Head of caudate nucleus (tissue), 42 donors: ENCODE measurements around the gene LRRC32.

ENCODE experiments used
- DNase-seq, 42 donors: peaks; one replicate each; pipeline versions ENCODE4 v3.0.0 to v3.0.0-alpha.2; 2020 to 2021; ENCODE audit warnings: mixed read lengths in 7 of 42
- intact Hi-C: fragments of 100-400 bp; cut with DNase I; formaldehyde crosslinking; loops from one replicate; pipeline ENCODE4 v1.15.0; 2022

Gene LRRC32

DNA sequence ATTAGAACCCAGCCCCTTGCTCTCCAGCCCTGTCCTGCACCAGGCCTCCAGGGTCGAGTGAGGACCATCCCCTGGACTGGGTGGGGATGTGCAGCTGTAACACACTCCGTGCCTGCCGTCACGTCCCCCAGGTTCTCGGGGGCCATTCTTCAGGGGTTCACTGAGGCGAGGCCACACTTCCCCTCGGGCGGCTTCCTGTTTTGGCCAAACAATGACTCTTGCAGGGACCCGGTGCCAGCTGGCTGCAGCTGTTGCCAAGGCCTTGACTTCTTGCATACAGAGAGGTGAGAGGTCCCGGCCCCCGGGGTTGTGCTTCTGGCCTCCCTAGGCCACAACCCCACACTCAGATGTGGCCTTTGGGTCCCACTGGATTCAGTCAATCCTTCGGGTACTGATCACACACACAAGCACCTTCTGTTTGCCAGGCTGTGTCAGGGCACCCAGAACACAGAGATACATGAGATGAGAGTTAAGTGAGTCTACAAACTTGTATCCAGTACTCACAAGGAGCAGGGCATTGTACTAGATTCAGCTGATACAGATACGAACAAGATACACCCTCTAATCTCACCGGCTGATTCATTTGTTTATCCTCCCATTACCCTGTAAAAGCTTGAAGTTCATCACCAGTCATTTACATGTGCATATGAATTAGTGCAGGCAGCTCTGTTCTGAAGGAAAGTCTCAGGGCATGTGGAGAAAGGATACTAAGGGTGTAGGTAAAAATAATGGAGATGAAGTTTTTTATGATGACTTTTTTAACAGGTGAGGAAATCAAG is 32.9 kb downstream of the LRRC32 start:
- intact Hi-C loops = no loop called here
- peak in 3 of 42 donors; percentile 12 to 39 (median 35) for DNase-seq

DNA sequence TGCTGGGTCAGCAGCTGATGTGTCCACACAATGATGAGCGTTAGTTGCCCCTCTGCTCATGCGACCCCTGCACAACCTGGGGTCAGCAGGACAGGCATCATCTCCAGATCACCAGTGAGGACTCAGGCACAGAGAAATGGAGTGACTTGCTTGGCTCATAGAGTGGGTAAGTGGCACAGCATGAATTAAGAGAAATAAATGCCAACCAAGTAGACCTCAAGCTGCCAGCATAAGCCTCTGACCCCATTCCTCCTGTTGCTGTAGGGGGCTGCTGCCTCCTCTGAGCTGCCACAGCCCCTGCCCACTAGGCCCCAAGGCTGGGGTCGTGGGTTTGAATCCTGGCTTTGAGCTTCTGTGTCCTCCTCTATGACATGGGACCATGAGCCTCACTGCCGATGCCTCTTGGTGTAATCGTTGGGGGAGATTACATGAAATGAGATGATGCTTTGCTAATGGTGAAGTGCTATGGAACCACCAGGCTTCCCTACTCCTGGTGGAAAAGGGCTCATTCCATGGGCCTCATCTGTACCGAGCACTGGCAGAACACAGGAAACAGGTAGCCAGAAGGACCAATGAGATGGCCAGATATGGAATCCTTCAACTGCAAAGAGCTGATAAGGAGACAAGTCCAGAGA is 33.6 kb downstream of the LRRC32 start:
- peak in 2 of 42 donors; percentile 9 for DNase-seq
- intact Hi-C loops = no loop called here

DNA sequence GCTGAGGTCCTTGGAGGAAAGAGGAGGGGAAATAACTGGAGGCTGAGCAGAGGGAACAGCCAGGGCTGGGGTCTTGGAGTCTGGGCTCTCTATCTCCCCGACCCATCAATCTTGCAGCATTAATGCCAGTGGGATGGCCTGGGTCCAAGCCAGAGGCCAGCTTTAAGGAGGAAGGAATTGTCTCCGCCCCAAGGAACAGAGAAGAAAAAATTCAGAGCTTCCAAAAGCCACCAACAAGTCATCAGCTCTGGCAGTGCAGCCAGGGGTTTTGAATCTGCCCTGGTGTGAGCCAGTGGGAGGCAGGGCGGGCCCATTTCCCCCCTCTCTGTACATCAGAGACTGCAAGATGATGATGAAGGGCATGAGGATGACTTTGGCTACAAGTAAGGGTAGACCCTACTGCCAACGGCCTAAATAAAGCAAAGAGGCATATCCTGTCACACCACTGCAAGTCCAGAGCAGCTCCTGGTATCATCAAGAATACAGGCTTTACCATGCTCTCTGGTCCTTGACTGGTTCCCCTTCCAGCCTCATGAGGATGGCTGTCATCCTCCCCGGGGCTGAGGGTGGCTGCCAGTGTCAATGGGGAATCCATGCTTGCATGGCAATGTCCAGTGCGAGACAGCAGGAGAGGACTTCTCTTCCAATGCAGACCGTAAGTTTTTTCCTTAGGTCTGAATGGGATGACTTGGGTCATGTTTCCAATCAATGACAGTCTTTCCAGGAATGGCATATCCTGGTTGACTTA is 34.4 kb downstream of the LRRC32 start:
- intact Hi-C loops = no loop called here
- DNase-seq = peak in 3 of 42 donors; percentile 3 to 16 (median 4)

DNA sequence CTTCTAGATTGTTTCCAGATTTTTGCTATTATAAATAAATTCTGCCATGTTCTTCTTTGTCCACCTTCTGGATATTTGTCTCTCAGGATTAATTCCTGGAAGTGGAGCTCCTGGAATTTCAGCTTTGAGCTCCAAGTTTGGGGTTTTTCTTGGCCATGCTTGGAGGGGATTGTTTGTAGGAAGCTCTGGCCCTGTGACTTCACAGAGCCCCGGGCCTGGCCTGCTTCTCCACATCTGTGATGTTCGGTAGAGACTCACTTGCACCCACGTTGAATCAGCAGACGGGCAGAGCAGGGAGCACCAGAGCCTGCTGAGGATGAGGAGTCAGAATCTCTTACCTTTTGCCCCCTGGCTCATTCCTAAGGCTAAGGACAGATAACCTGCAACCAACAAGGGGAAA is 35.7 kb downstream of the LRRC32 start:
- intact Hi-C loops = no loop called here
- peak in 2 of 42 donors; percentile 12 to 18 for DNase-seq

DNA sequence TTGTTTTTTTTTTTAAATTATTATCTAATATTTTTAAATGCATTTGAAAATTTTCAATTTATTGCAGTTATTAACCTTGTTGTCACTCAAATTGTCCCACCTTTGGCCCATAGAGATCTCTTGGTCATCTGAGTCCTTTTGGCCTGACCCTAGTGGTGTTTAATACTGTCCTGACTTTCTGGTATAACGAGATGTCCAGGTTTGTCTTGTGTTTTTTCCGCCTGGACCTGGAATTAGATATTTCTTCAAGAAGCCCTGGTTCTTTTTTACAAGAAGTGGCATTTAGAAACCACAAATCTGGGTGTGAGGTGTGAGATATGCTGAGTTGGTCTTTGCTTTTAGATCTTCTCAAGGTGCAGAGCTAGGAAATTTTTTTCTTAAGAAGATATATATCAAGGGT is 38.1 kb downstream of the LRRC32 start:
- intact Hi-C loops = no loop called here
- no peak for DNase-seq

DNA sequence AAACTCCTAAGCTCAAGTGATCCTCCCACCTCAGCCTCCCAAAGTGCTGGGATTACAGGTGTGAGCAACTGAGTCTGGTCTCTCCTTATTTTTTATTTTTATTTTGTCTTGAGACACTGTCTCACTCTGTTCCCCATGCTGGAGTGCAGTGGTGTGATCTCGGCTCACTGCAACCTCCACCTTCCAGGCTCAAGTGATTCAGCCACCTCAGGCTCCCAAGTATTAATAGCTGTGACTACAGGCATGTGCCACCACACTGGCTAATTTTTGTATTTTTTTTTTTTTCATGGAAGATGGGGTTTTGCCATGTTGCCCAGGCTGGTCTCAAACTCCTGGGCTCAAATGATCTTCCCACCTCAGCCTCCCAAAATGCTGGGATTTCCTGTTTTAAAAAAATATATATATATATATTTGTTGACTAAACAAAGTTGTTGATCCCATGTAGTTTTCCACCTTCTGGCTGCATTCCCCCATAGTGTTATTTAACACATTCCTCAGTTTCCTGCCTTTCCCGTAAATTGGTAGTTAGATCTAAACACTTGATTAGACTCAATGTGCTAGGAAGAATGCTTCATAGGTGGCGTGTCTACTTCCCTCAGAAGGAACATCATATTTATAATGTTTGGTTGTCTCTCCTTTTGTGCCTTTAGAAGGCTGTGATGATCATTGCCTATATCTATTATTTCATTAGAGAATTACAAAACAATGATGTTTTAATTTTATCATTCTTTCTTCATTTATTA is 38.8 kb downstream of the LRRC32 start:
- DNase-seq = no peak
- intact Hi-C loops = no loop called here

DNA sequence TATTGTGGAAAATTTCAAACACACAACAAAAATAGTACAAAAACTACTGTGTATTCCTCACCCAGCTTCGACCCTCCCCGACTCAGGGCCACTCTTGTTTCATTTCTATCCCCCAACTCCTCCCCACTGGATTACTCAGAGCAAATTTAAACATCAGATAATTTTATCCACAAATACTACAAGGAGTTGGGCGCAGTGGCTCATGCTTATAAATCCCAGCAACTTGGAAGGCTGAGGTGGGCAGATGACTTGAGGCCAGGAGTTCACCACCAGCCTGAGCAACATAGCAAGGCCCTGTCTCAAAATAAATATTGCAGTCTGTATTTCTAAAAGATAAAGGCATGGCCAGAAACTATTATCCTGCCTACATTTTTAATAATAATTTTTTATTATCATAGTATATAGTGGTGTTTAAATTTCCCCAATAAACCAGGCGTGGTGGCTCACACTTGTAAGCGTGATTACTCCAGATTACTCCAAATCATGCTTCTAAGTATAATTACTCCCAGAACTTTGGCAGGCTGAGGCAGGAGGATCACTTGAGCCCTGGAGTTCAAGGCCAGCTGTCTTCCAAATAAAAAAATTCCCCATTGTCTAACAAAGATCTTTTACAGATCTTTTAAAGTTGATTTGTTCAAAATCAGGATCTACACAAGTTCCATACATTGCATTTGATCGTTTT is 39.8 kb downstream of the LRRC32 start:
- peak in 1 of 42 donors; percentile 12 for DNase-seq
- intact Hi-C loops = no loop called here

DNA sequence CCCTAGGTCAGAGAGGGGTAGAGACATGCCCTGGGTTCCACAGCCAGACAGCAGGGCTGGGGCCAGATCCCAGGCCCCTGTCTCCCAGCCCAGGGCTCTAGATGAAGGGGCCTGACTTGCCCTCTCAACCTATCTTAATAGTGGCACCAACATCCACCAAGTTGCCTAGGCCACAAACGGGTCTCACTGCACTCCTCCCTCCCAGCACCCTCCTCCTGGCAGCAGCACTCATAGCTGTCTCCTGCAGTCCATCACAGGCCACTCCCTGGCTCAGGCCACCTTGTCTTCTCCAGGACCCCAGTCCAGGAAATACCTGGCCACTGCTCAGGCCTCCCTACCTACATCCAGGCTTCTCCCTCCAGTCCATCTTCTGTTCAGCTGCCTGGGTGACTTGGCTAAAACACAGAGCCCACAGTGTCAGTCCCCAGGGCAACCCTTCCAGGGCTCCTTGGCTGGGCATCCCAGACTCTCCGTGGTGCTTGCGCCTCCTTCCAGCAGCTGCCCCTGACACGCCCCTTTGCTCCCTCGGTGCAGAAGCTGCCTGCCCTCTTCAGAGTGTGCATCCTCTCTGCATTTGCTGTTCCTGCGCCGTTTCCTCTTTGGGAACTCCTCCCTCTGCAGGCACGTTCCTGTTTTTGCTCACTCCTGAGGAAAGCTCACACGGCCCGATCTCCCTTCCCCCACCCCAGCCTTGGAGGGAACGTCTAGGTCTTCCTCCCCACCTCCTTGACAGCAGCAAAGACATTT is 40.5 kb downstream of the LRRC32 start:
- intact Hi-C loops = no loop called here
- DNase-seq = peak in 15 of 42 donors; percentile 7 to 56 (median 29)

DNA sequence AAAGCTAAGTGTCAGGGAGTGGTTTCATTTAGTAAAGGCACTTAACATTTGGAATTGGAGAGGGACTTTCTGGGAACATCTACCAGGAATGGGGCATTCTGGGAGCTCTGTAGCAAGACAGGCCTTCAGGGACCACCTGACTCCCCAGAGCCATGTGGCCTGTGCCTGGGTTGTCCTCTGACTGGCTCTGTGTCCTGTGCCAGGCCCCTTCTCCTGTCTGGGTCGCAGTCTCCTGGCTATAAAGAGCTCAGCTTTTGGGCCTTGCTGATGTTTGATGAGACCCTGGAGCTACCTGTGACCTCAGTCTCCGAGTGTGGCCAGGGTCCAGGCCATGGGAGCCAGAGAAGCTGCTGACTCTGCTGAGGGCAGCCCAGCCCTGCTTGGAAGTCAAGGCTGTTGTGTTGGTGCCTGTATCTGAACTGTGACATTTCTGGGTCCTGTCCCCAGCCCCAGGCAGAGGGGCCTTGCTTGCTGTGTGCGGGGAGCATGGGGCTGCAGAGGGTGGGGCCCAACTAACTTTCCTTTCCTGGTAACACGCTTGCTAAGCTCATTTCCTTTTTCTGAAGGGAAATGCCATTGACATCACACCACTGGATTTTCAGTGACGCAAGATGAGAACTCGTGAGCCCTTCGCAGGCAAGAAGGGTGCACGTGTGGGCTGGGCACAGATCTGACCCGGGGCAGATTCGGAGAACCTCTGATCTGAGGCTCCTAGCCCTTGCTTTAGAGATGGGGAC is 41.3 kb downstream of the LRRC32 start:
- peak in 2 of 42 donors; percentile 9 to 25 for DNase-seq
- intact Hi-C loops = no loop called here

DNA sequence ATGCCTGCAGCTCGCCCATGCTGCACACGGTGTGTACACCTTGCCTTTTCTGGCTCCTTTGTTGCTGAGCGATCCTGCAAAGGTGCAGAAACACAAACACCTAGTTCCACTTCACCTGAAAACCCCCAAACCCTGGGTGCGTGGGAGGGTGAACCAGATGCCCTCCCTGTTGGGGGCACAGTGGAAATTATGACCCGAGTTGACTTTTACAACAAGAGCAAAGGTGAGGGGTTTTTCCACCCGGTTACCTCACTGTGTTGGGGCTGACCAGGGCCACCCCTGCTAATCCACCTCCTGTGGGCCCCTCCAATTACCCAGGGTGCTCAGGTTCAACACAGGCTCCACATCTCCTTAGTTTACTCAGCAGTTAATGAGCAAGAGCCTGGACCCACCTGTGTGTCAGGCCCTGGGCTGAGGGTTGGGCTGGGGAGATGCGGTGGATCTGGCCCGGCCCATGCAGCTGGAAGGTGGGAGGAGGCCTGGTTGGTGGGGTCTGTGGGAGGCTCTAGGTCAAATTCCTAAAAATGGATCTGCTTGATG is 42.1 kb downstream of the LRRC32 start:
- intact Hi-C loops = no loop called here
- peak in 1 of 42 donors; percentile 26 for DNase-seq

DNA sequence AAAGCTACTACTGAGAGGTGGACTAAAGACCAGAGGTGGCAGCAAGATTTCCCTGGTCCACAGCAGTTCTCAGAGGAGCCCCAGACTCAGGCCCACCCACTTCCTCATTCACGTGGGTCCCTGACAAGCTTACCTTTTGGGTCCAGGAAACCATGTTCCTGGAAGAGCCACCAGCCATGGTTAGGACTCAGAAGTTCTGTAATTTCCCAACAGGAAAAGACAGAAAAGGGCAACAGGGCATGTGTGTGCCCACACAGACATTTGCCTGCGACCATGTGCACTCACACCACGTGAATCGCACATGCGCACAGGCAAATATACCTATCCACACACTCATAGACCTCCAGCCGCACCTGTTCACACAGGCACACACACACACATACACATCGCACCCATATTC is 42.9 kb downstream of the LRRC32 start:
- peak in 1 of 42 donors; percentile 18 for DNase-seq
- intact Hi-C loops = no loop called here

DNA sequence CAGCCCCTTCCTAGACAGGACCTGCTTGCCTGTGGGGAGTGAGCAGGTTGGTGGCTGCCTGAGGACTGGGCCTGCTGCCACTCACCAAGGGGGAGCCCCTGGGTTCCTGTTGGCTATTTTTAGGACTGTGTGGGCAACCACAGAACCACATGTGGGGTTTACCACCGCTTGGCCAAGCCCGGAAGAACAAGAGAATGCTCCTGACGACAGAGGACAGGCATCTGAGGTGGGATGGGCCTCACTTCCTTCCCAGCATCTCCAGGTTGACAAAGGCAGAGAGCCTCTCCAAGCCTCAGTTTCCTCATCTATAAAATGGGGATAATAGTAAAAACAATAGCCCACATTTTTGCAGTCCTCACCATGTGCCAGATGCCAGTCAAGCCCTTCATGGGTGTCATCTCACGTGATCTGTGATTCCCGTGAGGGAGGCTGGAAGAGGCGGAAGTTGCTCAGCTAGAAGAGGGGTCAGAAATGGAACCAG is 43.6 kb downstream of the LRRC32 start:
- DNase-seq = peak in 4 of 42 donors; percentile 12 to 38 (median 37)

DNA sequence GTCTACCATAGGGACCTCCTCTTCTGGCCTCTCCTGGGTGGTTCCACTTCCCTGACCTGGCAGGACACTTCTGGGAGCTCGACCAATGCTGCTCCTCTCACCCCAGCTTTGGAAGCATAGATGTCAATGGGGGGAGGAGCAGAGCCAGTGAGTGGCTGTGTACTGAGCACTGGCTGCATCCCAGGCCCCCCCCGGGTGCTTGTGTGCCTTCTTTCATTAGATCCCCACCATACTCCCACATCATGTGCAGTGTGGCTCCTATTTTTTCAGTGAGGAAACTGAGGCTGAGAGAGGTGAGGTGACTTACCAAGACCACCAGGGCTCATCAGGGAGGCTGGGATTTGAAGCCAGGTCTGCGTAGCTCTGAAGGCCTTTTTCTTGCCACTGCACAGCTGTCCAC is 44.3 kb downstream of the LRRC32 start:
- DNase-seq = peak in 2 of 42 donors; percentile 5 to 19
- intact Hi-C loops = no loop called here

More for the DNA sequence above, 43.6 kb downstream of the LRRC32 start:
- intact Hi-C loops = no loop called here

DNA sequence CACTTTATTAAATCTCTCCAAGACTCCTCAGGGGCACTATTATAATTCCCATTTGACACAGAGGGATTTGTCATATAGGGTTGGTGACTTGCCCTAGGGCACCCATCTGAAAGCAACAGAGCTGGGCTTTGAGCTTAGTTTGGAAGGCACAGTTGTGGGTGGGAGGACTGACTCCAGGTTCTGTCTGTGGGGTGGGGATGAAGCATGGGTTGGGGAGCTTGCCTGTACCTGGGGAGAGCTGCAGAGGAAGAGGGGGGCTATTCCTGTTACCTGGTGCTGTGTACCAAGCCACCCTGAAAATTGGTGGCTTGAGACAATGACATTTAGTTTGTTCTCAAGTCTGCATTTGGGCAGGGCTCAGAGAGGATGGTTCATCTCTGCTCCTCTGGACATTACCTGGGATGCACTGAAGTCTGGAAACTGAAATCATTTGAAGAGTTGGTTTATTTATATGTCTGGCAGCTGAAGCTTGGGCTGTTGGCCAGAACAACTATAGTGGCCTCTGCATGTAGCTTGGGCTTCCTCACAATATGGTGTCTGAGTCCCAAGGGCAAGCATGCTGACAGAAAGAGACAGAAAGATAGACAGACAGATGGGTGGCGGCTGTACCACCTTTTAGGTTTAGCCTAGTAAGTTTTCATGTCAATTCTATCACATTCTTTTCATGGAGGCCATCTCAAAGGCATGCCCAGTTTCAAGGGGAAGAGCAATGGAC is 44.9 kb downstream of the LRRC32 start:
- intact Hi-C loops = no loop called here
- DNase-seq = peak in 1 of 42 donors; percentile 20

DNA sequence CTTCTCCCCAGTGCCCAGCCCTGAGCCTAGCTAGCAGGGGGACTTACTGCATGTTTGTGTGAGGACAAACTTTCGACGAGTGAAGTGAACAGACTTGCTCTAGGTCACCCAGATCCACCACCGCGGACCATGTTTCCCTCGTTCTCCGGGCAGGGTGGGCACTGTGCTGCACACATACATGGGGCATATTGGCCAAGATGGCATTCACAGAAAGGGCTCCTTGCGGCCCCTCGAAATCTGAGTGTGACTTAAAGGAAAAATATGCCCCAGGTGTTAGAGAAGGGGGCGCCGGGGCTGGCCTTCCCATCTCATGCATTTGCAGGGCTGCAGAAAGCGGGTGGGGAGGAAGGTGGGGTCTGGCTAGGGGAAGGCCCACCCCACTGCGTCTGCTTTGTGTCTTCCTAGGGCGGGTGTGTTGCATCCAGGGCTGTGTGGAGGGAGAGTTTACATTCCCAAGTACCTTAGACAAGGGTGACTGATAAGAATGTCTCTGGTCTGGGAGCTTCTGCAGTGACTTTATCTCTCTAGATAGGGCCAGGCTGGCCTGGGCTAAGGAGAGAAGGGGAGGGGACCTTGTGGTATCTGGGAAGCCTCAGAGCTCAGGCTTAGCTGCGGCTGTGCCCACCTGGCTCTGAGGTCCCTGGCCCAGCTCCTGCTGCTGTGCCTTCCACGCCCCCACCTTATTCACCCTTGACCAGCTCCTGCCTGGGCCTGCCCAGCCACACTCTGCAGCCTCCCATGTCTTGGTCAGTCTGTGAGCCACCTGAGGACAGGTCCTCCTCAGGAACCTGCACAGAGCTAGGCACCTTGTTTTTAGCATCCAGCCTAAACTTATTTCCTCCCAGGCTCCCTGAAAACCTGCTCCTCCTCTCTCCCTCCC is 45.8 kb downstream of the LRRC32 start:
- intact Hi-C loops = no loop called here
- DNase-seq = peak in 4 of 42 donors; percentile 7 to 19 (median 14)
